ENCODE results near the gene CAPS.

The CAPS gene

GRCh38 chr19:5891938-5892771, 21.9 kb upstream of the CAPS start:
- no peak for DNase-seq (ENCODE audit: low read depth in 1 of 2, low spot score in 1 of 2)

GRCh38 chr19:5892772-5893275, 21.2 kb upstream of the CAPS start:
- DNase-seq (ENCODE audit: low read depth in 1 of 2, low spot score in 1 of 2), result no peak

- DNase-seq (ENCODE audit: low read depth in 1 of 2, low spot score in 1 of 2), result no peak
These were observed 20.7 kb upstream of the CAPS start for GRCh38 chr19:5893296-5893903.

- DNase-seq (ENCODE audit: low read depth in 1 of 2, low spot score in 1 of 2), result no peak
These were observed 19.9 kb upstream of the CAPS start for GRCh38 chr19:5893907-5894703.

GRCh38 chr19:5894704-5895349, 19.2 kb upstream of the CAPS start:
- DNase-seq (ENCODE audit: low read depth in 1 of 2, low spot score in 1 of 2), result no peak

GRCh38 chr19:5895409-5895808, 18.6 kb upstream of the CAPS start:
- no peak for DNase-seq (ENCODE audit: low read depth in 1 of 2, low spot score in 1 of 2)

GRCh38 chr19:5895890-5896289, 18.2 kb upstream of the CAPS start:
- no peak for DNase-seq (ENCODE audit: low read depth in 1 of 2, low spot score in 1 of 2)

GRCh38 chr19:5896365-5897076, 17.5 kb upstream of the CAPS start:
- DNase-seq (ENCODE audit: low read depth in 1 of 2, low spot score in 1 of 2), result no peak

- DNase-seq (ENCODE audit: low read depth in 1 of 2, low spot score in 1 of 2), result no peak
These were observed 16.7 kb upstream of the CAPS start for GRCh38 chr19:5897189-5897969.

- DNase-seq (ENCODE audit: low read depth in 1 of 2, low spot score in 1 of 2), result no peak
These were observed 14.1 kb upstream of the CAPS start for GRCh38 chr19:5899728-5900526.

- DNase-seq (ENCODE audit: low read depth in 1 of 2, low spot score in 1 of 2), result no peak
These were observed 13.1 kb upstream of the CAPS start for GRCh38 chr19:5900976-5901375.

GRCh38 chr19:5903056-5903623, 10.9 kb upstream of the CAPS start:
- DNase-seq (ENCODE audit: low read depth in 1 of 2, low spot score in 1 of 2), result no peak

GRCh38 chr19:5903624-5904351, 10.3 kb upstream of the CAPS start, which contains the start of gene NDUFA11:
TSS of gene NDUFA11 (minus strand) at chr19:5903790. CDS start at chr19:5903708, 82 bp downstream.
- DNase-seq (ENCODE audit: low read depth in 1 of 2, low spot score in 1 of 2), result peak; percentile 95 to 97

- peak; percentile 99 to 100 for DNase-seq (ENCODE audit: low read depth in 1 of 2, low spot score in 1 of 2)
These were observed 9.5 kb upstream of the CAPS start, which contains the start of gene VMAC for GRCh38 chr19:5904352-5905113. TSS of gene VMAC (plus strand) at chr19:5904872. CDS start at chr19:5904891, 19 bp downstream.

- DNase-seq (ENCODE audit: low read depth in 1 of 2, low spot score in 1 of 2), result no peak
These were observed 8.8 kb upstream of the CAPS start for GRCh38 chr19:5905114-5905778.

GRCh38 chr19:5907241-5907640, 6.8 kb upstream of the CAPS start:
- DNase-seq (ENCODE audit: low read depth in 1 of 2, low spot score in 1 of 2), result no peak

Data from stimulated activated CD4-positive, alpha-beta T cell treated with anti-CD3 and anti-CD28 coated beads, Interleukin-15, amount 100 ng/mL, for 1 hour (primary cell).